H1 (cell line): ENCODE data around the gene IRGQ. TPM values are rescaled to one million over a fixed set of nuclear protein-coding genes. Genes with fewer than 3 reads are reported as not detected.

Experiments
- polyA plus RNA-seq, 7 experiments: library from polyadenylated mRNA; depleted of rRNA in 3 of 7; stranded (reverse) in 5 of 7; unstranded in 2 of 7; fragments of >200 nt in 5 of 7; fragments of 200-250 nt in 2 of 7; gene quantifications; 1 replicate in 5 of 7; 2 replicates in 1 of 7; 4 replicates in 1 of 7; pipeline versions ENCODE4 v1.2.1 to v1.2.3, GENCODE V29; 2011 to 2013; ENCODE audit warnings: missing spikeins in 2 of 7, mixed read lengths in 2 of 7
- total RNA-seq: library from RNA; stranded (reverse); fragmentation: NEBNext Ultra II Directional; extraction: Animal tissue kit (Norgen Biotek cat#: 25700); gene quantifications from 2 replicates; pipeline ENCODE4 v1.2.1, GENCODE V29; 2021
- TF ChIP-seq, protein P1 (sequence below): fragments of 300-600 bp; sonication (generic); IDR thresholded peaks from 2 replicates; pipeline ENCODE4 v1.7.1; 2012; ENCODE audit warnings: low read length, moderate library complexity, mild to moderate bottlenecking, inconsistent platforms; ENCODE audit not compliant: insufficient replicate concordance

The IRGQ gene
- total and polyA plus RNA-seq, 2 of the 8 experiments (the other 6 are each of a cell fraction or from before 2014, with no cell fraction given) = 16.0 to 42.9 TPM

DNA sequence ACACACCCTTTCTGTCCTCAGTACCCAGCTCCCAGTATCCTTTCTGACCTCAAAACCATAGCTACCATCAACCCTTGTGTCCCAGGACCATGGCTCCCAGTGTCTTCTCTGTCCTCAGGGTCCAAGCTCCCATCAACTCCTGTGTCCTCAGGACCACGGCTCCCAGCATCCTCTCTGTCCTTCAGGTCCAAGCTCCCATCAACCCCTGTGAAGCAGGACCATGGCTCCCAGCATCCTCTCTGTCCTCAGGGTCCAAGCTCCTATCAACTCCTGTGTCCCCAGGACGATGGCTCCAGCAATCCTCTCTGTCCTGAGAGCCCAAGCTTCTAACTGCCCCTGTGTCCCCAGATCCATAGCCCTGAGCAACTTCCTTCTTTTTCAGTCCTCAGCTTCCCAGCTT, 45.4 kb upstream of the IRGQ start (continued):
- TF ChIP-seq, protein P1, sequence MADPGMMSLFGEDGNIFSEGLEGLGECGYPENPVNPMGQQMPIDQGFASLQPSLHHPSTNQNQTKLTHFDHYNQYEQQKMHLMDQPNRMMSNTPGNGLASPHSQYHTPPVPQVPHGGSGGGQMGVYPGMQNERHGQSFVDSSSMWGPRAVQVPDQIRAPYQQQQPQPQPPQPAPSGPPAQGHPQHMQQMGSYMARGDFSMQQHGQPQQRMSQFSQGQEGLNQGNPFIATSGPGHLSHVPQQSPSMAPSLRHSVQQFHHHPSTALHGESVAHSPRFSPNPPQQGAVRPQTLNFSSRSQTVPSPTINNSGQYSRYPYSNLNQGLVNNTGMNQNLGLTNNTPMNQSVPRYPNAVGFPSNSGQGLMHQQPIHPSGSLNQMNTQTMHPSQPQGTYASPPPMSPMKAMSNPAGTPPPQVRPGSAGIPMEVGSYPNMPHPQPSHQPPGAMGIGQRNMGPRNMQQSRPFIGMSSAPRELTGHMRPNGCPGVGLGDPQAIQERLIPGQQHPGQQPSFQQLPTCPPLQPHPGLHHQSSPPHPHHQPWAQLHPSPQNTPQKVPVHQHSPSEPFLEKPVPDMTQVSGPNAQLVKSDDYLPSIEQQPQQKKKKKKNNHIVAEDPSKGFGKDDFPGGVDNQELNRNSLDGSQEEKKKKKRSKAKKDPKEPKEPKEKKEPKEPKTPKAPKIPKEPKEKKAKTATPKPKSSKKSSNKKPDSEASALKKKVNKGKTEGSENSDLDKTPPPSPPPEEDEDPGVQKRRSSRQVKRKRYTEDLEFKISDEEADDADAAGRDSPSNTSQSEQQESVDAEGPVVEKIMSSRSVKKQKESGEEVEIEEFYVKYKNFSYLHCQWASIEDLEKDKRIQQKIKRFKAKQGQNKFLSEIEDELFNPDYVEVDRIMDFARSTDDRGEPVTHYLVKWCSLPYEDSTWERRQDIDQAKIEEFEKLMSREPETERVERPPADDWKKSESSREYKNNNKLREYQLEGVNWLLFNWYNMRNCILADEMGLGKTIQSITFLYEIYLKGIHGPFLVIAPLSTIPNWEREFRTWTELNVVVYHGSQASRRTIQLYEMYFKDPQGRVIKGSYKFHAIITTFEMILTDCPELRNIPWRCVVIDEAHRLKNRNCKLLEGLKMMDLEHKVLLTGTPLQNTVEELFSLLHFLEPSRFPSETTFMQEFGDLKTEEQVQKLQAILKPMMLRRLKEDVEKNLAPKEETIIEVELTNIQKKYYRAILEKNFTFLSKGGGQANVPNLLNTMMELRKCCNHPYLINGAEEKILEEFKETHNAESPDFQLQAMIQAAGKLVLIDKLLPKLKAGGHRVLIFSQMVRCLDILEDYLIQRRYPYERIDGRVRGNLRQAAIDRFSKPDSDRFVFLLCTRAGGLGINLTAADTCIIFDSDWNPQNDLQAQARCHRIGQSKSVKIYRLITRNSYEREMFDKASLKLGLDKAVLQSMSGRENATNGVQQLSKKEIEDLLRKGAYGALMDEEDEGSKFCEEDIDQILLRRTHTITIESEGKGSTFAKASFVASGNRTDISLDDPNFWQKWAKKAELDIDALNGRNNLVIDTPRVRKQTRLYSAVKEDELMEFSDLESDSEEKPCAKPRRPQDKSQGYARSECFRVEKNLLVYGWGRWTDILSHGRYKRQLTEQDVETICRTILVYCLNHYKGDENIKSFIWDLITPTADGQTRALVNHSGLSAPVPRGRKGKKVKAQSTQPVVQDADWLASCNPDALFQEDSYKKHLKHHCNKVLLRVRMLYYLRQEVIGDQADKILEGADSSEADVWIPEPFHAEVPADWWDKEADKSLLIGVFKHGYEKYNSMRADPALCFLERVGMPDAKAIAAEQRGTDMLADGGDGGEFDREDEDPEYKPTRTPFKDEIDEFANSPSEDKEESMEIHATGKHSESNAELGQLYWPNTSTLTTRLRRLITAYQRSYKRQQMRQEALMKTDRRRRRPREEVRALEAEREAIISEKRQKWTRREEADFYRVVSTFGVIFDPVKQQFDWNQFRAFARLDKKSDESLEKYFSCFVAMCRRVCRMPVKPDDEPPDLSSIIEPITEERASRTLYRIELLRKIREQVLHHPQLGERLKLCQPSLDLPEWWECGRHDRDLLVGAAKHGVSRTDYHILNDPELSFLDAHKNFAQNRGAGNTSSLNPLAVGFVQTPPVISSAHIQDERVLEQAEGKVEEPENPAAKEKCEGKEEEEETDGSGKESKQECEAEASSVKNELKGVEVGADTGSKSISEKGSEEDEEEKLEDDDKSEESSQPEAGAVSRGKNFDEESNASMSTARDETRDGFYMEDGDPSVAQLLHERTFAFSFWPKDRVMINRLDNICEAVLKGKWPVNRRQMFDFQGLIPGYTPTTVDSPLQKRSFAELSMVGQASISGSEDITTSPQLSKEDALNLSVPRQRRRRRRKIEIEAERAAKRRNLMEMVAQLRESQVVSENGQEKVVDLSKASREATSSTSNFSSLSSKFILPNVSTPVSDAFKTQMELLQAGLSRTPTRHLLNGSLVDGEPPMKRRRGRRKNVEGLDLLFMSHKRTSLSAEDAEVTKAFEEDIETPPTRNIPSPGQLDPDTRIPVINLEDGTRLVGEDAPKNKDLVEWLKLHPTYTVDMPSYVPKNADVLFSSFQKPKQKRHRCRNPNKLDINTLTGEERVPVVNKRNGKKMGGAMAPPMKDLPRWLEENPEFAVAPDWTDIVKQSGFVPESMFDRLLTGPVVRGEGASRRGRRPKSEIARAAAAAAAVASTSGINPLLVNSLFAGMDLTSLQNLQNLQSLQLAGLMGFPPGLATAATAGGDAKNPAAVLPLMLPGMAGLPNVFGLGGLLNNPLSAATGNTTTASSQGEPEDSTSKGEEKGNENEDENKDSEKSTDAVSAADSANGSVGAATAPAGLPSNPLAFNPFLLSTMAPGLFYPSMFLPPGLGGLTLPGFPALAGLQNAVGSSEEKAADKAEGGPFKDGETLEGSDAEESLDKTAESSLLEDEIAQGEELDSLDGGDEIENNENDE = no peak
